ENCODE results near the gene FAAH2. TPM values are rescaled to one million over a fixed set of nuclear protein-coding genes. Genes with fewer than 3 reads are reported as not detected.
A peak's percentile ranks its signal among the peaks of the same experiment; 100 is the strongest.

FAAH2 gene
- total RNA-seq: 17.0 TPM
- 17.1 TPM for polyA plus RNA-seq (ENCODE audit: insufficient read depth, low read depth, low replicate concordance)
- long read RNA-seq, donor 1, partial matches to known transcripts: 15 of 17 reads
- long read RNA-seq, donor 1, other reads (novel, unspliced or antisense): 0 of 17 reads
- long read RNA-seq, donor 2, partial matches to known transcripts: 0 of 2 reads
- long read RNA-seq, donor 2, other reads (novel, unspliced or antisense): 0 of 2 reads
- long read RNA-seq, donor 3, partial matches to known transcripts: 10 of 14 reads
- long read RNA-seq, donor 3, other reads (novel, unspliced or antisense): 0 of 14 reads
- long read RNA-seq, donor 4, partial matches to known transcripts: 0 of 1 reads
- long read RNA-seq, donor 4, other reads (novel, unspliced or antisense): 0 of 1 reads
- long read RNA-seq, donor 5: 0 reads
- long read RNA-seq, donor 6, transcript FAAH2-201 (11 exons, 1,983 nt): major isoform, 5 of 14 reads
- long read RNA-seq, donor 6, partial matches to known transcripts: 9 of 14 reads
- long read RNA-seq, donor 6, other reads (novel, unspliced or antisense): 0 of 14 reads
- long read RNA-seq, donor 7, transcript FAAH2-201 (11 exons, 1,983 nt): major isoform, 6 of 15 reads
- long read RNA-seq, donor 7, partial matches to known transcripts: 3 of 15 reads
- long read RNA-seq, donor 7, other reads (novel, unspliced or antisense): 6 of 15 reads
- long read RNA-seq, donor 8: 0 reads
- long read RNA-seq, donor 9, partial matches to known transcripts: 0 of 2 reads
- long read RNA-seq, donor 9, other reads (novel, unspliced or antisense): 0 of 2 reads
- long read RNA-seq, donor 10, partial matches to known transcripts: 0 of 1 reads
- long read RNA-seq, donor 10, other reads (novel, unspliced or antisense): 0 of 1 reads

GRCh38 chrX:57286507-57287251 is at the start of gene FAAH2:
Gene FAAH2 (plus strand): TSS chrX:57286706. CDS start chrX:57286826, 120 bp downstream.
- H3K9me3 ChIP-seq (ENCODE audit: control insufficient read depth in 2 of 3, insufficient read depth in 1 of 3, low read length in 3 of 3): no peaks in the 10 kb centered on the region
- no peaks in the 10 kb centered on the region for H3K4me1 ChIP-seq (ENCODE audit: control insufficient read depth in 2 of 3, insufficient read depth in 2 of 3, low read depth in 1 of 3, low read length in 3 of 3)
- DNase-seq: peak; percentile 55 to 86 (median 71)
- H3K36me3 ChIP-seq (ENCODE audit: control insufficient read depth in 2 of 3, insufficient read depth in 3 of 3, low read length in 3 of 3): no peaks in the 10 kb centered on the region
- no peak for TF ChIP-seq CTCF (IDR thresholded peaks at IDR 0.05; ENCODE audit: borderline replicate concordance, extremely low read depth, insufficient read depth)
- peak within 1 kb of the TSS; percentile 12 to 70 (median 65) for H3K9ac ChIP-seq (ENCODE audit: low read length in 3 of 3)
- no peak for FAIRE-seq
- peak within 1 kb of the TSS; percentile 44 to 85 (median 71) for H3K4me3 ChIP-seq (ENCODE audit: low read length in 3 of 3)
- intact Hi-C loops (cut with DNase I): no loop called here
- no peaks in the 10 kb centered on the region for H3K27me3 ChIP-seq (ENCODE audit: control insufficient read depth, insufficient read depth, low read length)
- peak within 1 kb of the TSS; percentile 71 to 76 for H3K27ac ChIP-seq (ENCODE audit: low read depth in 2 of 2, low read length in 2 of 2)

- no peak for FAIRE-seq
- no peak for TF ChIP-seq CTCF (IDR thresholded peaks at IDR 0.05; ENCODE audit: borderline replicate concordance, extremely low read depth, insufficient read depth)
- no peak overlapping the region for H3K4me3 ChIP-seq (ENCODE audit: low read length in 3 of 3)
- H3K27ac ChIP-seq (ENCODE audit: low read depth in 2 of 2, low read length in 2 of 2): no peak overlapping the region
- intact Hi-C loops (cut with DNase I): no loop called here
- H3K27me3 ChIP-seq (ENCODE audit: control insufficient read depth, insufficient read depth, low read length): no peaks in the 10 kb centered on the region
- H3K36me3 ChIP-seq (ENCODE audit: control insufficient read depth in 2 of 3, insufficient read depth in 3 of 3, low read length in 3 of 3): no peaks in the 10 kb centered on the region
- H3K9ac ChIP-seq (ENCODE audit: low read length in 3 of 3): no peak overlapping the region
- peaks cover 0 to 3% (median 0%) of the 10 kb centered on the region in 3 donors for H3K9me3 ChIP-seq (ENCODE audit: control insufficient read depth in 2 of 3, insufficient read depth in 1 of 3, low read length in 3 of 3)
- DNase-seq: peak in 1 of 5 donors; percentile 40
- no peaks in the 10 kb centered on the region for H3K4me1 ChIP-seq (ENCODE audit: control insufficient read depth in 2 of 3, insufficient read depth in 2 of 3, low read depth in 1 of 3, low read length in 3 of 3)
These were observed 44.5 kb upstream of the FAAH2 start for GRCh38 chrX:57241967-57242366.

- DNase-seq: no peak
- no peak for FAIRE-seq
- Histone ChIP-seq H3K27ac (ENCODE audit: low read depth in 2 of 2, low read length in 2 of 2) (no peak overlapping the region), H3K4me3 (ENCODE audit: low read length in 3 of 3) (no peak overlapping the region), H3K9ac (ENCODE audit: low read length in 3 of 3) (no peak overlapping the region), H3K9me3 (ENCODE audit: control insufficient read depth in 2 of 3, insufficient read depth in 1 of 3, low read length in 3 of 3) (no peaks in the 10 kb centered on the region), H3K4me1 (ENCODE audit: control insufficient read depth in 2 of 3, insufficient read depth in 2 of 3, low read depth in 1 of 3, low read length in 3 of 3) (no peaks in the 10 kb centered on the region), H3K27me3 (ENCODE audit: control insufficient read depth, insufficient read depth, low read length) (no peaks in the 10 kb centered on the region), H3K36me3 (ENCODE audit: control insufficient read depth in 2 of 3, insufficient read depth in 3 of 3, low read length in 3 of 3) (no peaks in the 10 kb centered on the region)
- intact Hi-C loops (cut with DNase I): no loop called here
- TF ChIP-seq CTCF (IDR thresholded peaks at IDR 0.05; ENCODE audit: borderline replicate concordance, extremely low read depth, insufficient read depth): no peak
These were observed 34.5 kb upstream of the FAAH2 start for GRCh38 chrX:57251965-57252364.
